ENCODE measurements around the gene SLC6A11.

Gene SLC6A11

GRCh38 chr3:10816019-10816862 lies at the start of gene SLC6A11:
Gene SLC6A11 (plus strand): TSS chr3:10816228. CDS start chr3:10816266, 38 bp downstream.
- DNase-seq = no peak

DNA sequence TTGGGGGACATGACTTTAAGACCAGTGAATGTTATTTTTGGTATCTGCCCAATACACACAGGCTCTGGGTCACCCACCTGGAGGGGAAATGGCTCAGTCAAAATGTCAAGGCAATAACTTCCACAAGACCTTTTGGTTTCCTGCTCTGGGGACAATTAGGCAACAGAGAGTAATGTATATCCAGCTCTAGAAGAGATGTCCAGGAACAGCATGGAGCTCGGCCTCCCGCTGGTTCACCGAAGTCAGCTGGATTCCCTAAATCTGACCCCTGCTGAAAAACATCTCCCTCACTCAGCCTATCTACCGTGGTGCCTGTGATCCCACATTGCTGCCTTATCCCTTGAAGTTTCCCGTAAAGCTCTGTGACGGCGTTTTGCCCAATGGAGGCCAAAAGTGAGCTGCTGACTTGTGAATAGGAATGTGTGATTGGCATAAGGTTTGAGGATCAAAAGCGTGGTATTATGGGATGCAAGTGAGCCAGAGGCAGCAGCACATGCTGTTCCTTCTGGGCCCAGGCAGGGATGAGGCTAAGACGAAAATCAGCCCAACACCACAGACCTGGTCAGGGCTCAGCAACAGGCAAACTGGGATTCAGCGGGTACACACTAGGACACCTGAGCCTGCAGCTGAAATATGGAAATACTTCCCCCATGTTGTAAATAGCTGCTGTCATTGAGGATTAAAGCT lies 47.2 kb upstream of the SLC6A11 start:
- DNase-seq = no peak

GRCh38 chr3:10770547-10770946 lies 45.5 kb upstream of the SLC6A11 start:
- no peak for DNase-seq

DNA sequence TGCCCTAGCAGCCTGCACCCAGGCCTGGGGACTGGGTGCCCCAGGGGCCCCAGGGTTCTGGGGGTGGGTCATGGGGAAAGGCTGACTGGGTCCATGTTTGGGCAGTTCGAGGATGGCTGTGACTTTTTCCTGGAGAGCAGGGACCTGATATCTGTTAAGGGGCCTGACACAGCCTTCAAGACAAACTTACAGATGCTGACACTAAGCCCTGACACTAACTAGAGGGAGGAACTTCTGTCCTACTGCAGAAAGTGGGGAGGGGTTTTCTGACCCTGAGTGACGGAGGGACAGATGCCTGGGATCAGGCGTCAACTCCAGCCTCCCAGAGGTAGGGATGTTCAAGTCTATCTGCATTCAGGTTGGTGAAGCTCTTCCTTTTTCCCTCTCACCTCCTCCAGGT lies 45.0 kb upstream of the SLC6A11 start:
- DNase-seq = no peak

DNA sequence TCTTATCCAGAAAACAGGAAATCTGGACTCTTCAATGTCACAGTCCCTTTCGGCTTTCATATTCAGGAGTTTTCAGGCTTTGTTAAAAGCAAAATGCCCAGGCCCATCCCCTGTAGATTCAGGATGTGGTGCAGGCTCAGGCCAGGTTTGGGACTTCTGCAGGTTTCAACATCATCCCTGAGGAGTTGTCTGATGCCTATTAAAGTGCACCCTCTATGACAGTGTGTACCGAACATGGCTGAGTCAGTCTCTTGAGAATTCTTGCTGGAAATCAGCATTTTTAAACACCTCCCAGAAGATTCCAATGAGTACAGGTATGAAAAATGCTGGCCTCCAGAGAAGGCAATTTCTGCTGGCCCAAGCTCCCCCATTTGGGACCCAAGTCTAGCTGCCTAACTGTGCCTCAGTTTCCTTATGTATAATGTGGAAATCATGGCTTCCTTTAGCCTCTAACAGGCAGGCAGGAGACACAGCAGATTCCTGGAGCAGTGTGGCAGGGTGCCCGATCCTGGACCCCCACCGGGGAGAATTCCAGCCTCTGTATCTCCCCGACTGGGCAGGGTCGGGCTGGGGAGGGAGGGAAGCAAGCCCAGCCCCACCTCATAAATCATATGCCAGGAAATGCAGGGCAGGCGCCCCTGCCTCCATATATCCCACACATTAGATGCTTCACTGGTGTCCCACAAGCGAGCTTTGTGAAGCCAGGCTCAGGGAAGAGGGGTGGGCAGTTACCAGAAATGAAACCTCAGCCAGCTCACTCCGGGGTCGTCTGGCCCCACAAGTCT lies 44.4 kb upstream of the SLC6A11 start:
- DNase-seq = no peak

GRCh38 chr3:10772271-10773161 lies 43.5 kb upstream of the SLC6A11 start:
- DNase-seq = no peak

- no peak for DNase-seq
Observed at GRCh38 chr3:10774129-10774670, 41.8 kb upstream of the SLC6A11 start.

DNA sequence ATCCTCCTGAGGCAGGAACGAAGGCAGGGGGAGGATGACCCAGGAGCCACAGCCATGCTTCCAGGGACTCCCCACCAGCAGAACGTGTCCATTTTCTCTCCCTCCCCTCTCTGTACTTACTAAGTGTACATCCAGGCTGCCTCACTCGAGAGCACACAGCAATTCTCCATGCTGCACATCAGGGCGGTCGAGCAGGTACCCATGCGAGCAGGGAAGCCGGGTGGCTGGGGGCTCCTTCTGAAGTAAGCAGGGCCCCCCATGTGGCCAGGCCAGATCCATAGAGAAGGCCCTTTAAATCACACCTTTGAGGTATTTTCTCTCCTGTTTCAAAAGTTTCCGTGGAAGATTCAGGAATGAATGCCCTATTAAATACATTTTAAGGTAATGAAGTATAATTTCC lies 41.2 kb upstream of the SLC6A11 start:
- no peak for DNase-seq

- DNase-seq = no peak
Observed at GRCh38 chr3:10775259-10775658, 40.8 kb upstream of the SLC6A11 start.

GRCh38 chr3:10775828-10776227 lies 40.2 kb upstream of the SLC6A11 start:
- no peak for DNase-seq

DNA sequence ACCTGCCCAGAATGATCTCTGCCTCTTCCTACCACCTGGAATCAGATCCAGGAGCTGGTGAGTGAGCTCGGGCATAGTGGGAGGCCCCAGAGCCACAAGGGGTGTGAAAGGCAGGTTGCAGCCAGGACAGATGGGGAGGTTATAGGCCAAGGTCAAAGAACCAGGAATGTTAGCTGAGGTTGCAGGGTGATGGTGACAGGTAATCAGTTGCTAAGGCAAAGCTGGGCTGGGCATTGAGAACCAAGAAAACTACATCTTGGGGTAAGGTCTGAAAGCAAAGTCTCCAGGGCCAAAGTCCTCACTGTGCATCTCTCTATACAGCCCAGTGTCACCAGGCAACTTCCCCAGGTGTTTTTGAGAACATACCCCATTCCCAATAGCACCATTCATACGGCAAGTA lies 38.4 kb upstream of the SLC6A11 start:
- DNase-seq = no peak

DNA sequence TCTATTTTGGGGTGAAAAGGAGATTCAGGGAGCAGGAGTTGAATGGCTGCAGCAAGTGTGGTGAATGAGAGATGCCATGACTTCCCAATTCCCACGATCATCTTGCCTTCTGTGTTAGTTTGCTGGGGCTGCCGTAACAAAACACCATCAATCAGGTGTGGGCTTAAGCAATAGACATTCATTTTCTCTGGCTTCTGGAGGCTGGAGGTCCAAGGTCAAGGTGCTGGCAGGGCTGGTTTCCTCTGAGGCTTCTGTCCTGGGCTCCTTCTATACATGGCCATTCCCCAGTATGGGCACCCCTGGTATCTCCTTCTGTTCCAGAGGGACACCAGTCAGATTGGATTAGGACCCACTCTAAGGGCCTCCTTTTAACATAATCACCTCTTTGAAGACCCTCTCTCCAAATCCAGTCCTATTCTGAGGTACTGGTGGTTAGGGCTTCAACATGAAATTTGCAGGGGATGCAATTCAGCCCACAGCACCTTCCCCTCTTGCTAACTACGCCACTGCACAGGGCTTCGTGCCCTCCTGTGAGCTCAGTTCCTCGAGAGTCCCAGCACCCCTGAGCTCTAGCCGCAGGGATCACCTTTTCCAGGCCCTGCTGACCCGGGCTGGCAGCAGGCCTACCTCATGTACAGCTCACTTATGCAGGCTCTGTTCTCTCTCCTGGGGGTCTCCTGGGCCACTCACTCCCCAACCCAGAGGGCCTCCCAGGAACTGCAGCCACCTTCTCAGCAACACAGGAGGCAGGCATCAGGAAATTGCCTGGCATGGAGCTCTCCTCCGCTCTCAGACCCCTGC lies 37.3 kb upstream of the SLC6A11 start:
- no peak for DNase-seq

DNA sequence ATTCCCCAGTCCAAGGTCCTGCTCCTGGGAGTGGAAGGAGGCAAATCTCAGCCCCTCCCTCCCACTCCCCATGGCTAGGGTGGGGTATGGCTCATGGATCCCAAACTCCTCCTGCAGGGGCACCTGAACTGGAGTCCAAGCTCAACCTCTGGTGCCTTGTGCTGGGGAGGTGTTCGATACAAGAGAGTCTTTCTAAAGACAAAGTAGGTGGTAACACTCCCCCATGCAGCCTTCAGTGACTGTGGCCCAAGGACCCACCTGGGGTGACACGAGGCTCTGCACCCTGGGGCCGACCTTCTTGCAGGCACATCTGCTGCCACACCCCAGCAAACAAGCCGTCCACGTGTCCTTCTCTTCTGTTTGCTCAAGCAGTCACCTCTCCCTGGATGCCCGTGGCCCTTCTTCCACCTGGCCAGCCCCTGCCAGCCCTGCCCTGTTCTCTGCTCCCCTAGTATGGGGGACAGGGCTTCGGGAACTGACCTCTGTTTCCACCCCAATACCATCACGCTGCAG lies 36.7 kb upstream of the SLC6A11 start:
- no peak for DNase-seq

DNA sequence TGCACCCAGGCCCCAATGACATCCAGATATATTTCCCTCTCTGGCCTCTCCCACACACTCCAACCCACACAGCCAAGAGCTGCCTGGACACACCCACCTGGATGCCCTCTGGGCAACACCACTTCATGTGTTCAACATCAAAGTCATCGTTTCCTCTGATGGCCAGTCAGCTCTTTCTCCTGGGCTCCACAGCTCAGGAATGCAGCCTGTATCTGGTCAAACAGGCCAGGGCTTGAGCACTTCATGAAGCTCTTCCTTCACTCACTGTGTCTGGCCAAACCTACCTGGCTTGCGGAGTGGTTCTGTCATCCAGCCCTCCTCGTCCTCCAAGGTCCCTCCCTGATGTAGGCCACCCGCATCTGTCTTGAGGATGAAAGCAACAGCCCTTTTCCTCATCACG lies 35.8 kb upstream of the SLC6A11 start:
- no peak for DNase-seq

GRCh38 chr3:10780922-10781321 lies 35.1 kb upstream of the SLC6A11 start:
- DNase-seq = no peak

- DNase-seq = no peak
Observed at GRCh38 chr3:10781981-10782380, 34.0 kb upstream of the SLC6A11 start.

DNA sequence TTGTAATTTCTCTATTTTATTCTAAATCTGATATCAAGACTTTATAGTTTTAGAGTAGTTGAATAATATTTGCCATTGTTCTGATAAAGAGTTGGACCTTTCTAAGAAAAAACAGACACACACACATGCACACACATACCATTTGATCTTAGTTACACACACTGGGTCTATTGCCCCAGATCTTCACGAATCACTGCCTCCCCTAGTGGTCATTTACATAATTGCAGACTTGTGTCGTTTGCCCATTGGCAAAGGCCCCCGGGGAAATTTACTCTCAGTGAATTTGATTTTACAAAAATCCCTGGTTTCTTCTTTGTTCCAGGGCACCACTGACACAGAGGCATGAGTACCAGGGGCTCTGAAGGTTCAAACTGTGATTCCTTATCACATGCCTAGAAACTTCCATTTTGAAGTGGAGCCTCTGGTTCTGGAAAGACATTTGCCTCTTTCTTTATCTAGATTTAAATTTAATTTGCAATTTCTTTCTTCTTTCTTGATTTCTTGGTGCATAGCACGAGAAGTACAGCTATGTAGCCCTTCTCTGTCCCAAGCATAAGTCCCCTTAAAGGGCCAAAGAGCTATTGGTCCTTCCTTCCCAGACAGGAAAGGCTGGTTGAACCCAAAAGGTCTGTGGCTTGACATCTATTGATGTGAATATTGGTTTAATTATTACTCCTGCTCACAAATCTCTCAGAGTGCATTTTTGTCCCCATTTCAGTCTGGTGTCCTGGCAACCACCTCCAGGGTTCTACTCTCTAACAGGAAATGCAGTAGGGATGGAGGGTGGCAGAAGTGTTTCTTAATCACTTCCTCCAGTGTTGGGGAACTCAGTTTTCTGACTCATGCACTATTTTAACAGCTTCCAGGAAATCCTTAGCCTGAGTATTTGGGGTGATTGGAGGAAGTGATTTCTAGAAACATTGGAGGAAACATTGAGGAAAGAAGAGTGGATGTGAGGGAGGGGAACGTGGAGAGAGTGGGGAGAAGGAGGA lies 32.4 kb upstream of the SLC6A11 start:
- peak; percentile 47 for DNase-seq

GRCh38 chr3:10786640-10787039 lies 29.4 kb upstream of the SLC6A11 start:
- no peak for DNase-seq

DNA sequence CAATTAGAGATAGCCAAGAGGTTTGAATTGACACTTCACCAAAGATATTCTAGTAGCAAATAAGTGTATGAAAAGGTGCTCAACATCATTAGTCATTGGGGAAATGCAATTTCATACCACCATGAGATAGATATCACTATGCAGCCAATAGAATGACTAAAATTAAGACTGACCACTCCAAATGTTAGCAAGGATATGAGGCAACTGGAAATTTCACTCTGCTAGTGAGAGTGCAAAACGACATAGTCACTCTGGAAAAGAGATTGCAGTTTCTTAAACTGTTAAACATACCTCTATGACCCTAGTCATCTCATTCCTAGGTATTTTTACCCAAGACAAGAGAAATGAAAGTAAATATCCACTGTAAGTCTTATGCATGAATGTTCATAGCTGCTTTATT lies 27.6 kb upstream of the SLC6A11 start:
- DNase-seq = no peak

DNA sequence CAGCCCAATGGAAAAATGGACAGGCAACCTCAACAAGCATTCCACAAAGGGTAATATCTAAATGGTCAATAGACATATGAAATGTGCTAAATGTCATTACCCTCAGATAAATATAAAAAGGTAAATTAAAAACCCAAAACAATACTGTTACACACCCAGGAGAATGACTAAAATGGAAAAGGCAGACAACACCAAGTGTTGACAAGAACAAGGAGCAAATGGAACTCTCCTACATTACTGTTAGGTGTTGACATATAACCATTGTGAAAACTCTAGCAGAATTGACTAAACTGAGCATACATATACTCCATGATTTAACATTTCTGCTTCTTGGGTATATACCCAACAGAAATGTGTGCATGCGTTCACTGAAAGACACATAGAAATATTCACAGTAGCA lies 25.3 kb upstream of the SLC6A11 start:
- no peak for DNase-seq
